Skeletal muscle cell (primary cell): ENCODE measurements around the gene LILRB4.
"Not testable (repeated sequence)": the region's sequence is repeated elsewhere in the genome, so short reads cannot be mapped to it uniquely, and the experiment has no call there.

ENCODE experiments used
- DNase-seq: peaks from one replicate; pipeline ENCODE4 v3.0.0-alpha.2; 2010; ENCODE audit warnings: low read depth
- H3K4me3 ChIP-seq: 2 replicates; pipeline ENCODE4 v1.5.1; 2011; ENCODE audit warnings: low read depth, mild to moderate bottlenecking, control low read depth, low read length, moderate library complexity

The LILRB4 gene

GRCh38 chr19:54662730-54663129 is at the start of gene LILRB4:
TSS of gene LILRB4 (plus strand) at chr19:54662985. CDS start at chr19:54663034, 49 bp downstream.
- no peak within 1 kb of the TSS for H3K4me3 ChIP-seq
- DNase-seq = no peak

- H3K4me3 ChIP-seq = no peak overlapping the region
- DNase-seq = no peak
These were observed 48.1 kb upstream of the LILRB4 start for GRCh38 chr19:54614726-54615125.

DNA sequence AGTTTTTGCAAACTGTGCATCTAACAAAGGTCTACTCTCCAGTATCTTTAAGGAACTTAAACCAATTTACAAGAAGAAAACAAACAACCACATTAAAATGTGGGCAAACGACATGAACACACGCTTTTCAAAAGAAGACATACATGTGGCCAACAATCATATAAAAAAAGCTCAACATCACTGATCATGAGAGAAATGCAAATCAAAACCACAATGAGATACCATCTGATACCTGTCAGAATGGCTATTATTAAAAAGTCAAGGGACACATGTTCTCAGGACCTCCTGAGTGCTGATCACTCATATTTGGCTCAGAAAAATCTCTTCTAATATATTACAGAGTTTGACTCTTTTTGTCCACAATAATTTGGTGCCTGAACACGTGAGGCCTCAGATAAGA is 46.7 kb upstream of the LILRB4 start:
- DNase-seq = no peak
- no peak overlapping the region for H3K4me3 ChIP-seq

DNA sequence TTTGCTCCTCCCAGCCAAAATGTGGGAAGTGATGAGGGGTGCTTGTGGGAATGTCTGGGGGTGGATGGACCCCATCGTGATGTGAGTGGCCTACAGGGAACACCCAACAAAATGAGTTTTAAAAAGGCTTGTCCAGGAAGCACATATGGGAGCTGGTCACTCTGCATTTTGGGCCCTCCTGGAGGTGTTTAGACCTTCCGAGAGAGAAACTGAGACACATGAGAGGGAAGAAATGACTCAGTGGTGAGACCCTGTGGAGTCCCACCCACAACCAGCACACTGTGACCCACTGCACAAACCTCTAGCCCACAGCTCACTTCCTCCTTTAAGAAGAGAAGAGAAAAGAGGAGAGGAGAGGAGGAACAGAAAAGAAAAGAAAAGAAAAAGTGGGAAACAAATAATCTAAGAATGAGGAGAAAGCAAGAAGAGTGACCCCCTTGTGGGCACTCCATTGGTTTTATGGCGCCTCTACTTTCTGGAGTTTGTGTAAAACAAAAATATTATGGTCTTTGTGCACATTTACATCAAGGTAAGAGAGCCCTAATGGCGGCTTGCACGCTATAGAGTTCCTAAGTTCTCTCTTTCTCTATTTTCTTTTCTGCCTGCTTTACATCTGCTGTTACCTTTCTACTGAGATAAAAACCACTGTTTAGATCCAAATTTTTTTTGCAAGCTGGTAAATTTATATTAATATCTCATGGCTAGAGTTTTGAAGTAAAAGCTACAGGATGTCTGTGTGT is 45.8 kb upstream of the LILRB4 start:
- no peak overlapping the region for H3K4me3 ChIP-seq
- DNase-seq = no peak

GRCh38 chr19:54620464-54620863 is 42.3 kb upstream of the LILRB4 start:
- no peak overlapping the region for H3K4me3 ChIP-seq
- DNase-seq = no peak

DNA sequence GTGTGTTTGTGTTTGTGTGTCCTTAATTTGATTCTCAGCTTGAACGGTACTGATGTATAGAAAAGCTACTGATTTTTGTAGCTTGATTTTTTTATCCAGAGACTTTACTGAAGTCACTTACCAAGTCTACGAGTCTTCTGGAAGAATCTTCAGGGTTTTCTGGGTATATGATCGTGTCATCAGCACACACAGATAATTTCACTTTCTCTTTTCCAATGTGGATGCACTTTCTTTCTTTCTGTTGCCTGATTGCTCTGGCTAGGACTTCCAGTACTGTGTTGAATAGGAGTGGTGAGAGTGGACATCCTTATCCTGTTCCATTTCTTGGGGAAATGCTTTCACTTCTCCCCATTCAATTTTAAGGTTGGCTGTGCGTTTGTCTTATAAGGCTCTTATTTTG is 40.4 kb upstream of the LILRB4 start:
- no peak for DNase-seq
- H3K4me3 ChIP-seq = no peak overlapping the region

DNA sequence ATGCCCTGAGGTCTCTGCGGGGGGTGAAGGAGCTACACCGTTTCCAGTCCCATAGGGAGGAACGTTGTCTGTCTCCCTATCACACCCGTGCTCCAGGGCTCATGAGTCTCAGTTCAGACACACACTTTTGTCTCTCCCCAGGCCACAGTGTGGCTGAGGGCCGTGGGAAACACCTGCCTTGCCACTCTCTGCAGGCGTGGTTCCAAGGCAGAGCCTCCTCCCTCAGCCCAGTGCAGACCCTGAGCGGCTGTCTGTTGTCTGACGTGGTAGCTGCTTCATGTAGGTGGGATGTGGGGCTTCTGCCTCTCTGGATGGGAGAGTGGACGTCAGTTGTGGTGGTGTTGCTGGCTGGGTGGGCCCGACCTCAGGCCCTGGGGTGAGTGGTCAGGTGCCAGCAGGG is 38.6 kb upstream of the LILRB4 start:
- DNase-seq, H3K4me3 ChIP-seq: not testable (repeated sequence)

DNA sequence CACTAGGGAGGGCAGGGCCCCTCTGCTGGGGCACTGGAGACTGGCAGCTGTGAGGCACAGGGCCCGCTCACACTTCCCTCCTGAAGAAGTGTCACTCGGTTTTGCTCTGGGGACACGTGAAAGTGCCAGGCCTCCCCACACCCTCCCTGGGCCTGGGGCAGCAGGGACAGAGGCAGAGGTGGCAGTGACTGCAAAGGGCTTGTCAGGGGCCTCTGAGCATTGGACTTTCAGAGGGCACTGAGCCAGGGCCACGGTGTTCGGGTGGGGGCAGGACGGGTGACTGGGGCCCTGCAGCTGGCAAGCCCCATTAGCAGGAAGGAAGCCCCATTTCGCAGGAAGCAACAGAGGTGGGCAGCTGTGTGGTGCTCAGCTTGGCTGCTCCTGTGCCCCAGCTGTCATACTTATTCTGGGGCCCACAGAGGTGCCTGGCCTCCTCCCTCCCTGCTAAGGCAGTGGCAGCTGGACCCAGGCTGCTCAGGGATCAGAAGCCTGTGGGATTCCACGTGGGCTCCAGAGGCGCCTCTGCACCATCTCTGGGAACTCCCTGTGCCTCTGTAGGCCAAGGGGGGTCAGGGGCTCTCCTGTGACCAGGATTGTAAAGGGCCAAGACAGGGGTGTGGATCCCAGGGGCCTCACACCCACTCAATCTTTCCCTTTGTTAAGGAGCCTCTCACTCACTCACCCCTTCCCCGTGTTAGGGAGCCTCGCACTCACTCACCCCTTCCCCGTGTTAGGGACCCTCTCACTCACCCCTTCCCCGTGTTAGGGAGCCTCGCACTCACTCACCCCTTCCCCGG is 37.7 kb upstream of the LILRB4 start:
- not testable (repeated sequence) for H3K4me3 ChIP-seq, DNase-seq

- no peak overlapping the region for H3K4me3 ChIP-seq
- no peak for DNase-seq
These were observed 36.0 kb upstream of the LILRB4 start for GRCh38 chr19:54626757-54627156.

DNA sequence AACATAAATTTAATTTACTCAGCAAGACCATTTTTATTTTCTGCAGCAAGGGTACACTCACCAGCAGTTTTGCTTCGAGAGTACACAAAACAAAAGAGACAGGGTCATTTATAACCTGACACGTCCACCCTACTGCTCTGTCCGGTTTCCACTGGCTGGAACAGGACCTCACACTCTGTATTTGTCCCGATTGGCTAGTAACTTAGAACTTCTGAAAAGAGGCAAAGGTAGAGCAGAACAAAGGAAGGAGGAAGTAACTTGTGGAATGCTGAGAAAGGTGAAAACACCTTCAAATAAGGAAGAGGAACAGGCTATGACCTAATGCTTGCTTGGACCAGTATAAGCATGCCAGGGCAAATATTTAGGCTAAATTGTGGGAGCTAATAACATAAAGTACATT is 34.9 kb upstream of the LILRB4 start:
- not testable (repeated sequence) for H3K4me3 ChIP-seq, DNase-seq

DNA sequence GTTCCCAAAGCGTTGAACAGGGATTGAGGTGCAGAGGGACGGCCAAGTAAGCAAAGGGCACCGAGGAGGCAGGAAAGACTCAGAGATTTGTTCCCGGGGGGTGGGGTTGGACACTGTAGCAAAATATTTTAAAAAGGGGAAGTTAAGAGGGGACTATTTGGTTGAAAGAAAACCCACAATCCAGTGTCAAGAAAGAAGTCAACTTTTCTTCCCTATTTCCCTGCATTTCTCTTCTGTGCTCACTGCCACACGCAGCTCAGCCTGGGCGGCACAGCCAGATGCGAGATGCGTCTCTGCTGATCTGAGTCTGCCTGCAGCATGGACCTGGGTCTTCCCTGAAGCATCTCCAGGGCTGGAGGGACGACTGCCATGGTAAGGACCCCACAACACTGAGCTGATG is 32.5 kb upstream of the LILRB4 start, which contains the start of gene LILRB1:
LILRB1 (plus strand) TSS at position 223 of the 400 bp plus-strand sequence. CDS start 590 bp downstream, outside the sequence.
- not testable (repeated sequence) for DNase-seq, H3K4me3 ChIP-seq

DNA sequence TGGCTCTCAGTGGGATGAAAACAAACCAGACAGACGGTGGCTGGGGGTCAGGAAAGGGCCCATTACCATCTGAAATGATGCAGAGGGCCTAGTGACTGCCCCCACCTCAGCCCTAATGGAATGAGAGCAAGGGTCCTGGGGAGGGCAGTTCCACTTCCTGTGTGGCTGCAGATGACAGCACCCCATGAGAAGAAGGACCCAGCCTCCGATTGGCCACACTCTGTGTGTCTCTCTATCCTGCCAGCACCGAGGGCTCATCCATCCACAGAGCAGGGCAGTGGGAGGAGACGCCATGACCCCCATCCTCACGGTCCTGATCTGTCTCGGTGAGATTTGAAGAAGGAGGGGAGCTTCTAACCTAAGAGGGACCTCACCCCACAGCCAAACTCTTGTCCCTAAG is 32.0 kb upstream of the LILRB4 start:
- no peak for DNase-seq
- H3K4me3 ChIP-seq = no peak overlapping the region

GRCh38 chr19:54631489-54632337 is 31.1 kb upstream of the LILRB4 start:
- not testable (repeated sequence) for H3K4me3 ChIP-seq

GRCh38 chr19:54632517-54632916 is 30.3 kb upstream of the LILRB4 start:
- not testable (repeated sequence) for DNase-seq, H3K4me3 ChIP-seq

More at GRCh38 chr19:54631489-54632337, 31.1 kb upstream of the LILRB4 start:
- not testable (repeated sequence) for DNase-seq

- H3K4me3 ChIP-seq = no peak overlapping the region
- no peak for DNase-seq
These were observed 29.4 kb upstream of the LILRB4 start for GRCh38 chr19:54633401-54633800.

DNA sequence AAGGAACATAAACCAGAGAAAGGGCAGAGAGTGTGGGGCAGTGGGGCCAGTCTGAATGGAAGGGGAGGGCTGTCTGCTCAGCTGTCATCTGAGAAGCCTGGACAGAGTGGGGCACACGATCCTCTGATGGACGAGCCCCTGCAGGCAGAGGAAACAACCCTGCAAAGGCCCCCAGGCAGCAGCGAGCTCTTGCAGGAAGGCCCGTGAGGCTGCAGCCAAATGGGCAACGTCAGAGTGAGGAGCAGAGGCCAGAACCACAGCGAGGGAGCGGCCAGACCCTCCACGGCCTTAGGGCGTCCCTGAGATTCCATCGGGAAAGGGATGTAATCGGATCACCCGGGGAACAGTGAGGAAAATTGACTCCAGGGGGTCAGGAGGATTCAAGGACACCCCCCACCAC is 26.7 kb upstream of the LILRB4 start:
- H3K4me3 ChIP-seq, DNase-seq: not testable (repeated sequence)

- no peak overlapping the region for H3K4me3 ChIP-seq
- DNase-seq = no peak
These were observed 24.1 kb upstream of the LILRB4 start for GRCh38 chr19:54638683-54639082.

- not testable (repeated sequence) for DNase-seq
These were observed 19.8 kb upstream of the LILRB4 start for GRCh38 chr19:54642953-54643352.

DNA sequence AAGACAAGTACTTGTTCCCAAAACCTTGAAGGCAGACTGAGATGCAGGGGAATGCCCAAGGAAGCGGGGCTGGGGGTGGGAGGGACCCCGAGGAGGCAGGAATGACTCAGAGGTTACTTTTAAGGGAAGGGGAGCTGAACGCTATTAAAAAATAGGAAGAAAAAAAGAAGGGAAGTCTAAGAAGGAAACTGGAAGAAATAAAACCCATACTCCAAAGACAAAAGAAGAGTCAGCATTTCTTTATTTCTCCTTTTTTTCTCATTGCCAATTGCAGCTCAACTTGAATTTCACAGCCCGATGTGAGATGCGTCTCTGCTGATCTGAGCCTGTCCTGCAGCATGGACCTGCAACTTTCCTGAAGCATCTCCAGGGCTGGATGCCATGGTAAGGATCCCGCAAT is 19.2 kb upstream of the LILRB4 start:
- not testable (repeated sequence) for DNase-seq, H3K4me3 ChIP-seq

More at GRCh38 chr19:54642953-54643352, 19.8 kb upstream of the LILRB4 start:
- not testable (repeated sequence) for H3K4me3 ChIP-seq

DNA sequence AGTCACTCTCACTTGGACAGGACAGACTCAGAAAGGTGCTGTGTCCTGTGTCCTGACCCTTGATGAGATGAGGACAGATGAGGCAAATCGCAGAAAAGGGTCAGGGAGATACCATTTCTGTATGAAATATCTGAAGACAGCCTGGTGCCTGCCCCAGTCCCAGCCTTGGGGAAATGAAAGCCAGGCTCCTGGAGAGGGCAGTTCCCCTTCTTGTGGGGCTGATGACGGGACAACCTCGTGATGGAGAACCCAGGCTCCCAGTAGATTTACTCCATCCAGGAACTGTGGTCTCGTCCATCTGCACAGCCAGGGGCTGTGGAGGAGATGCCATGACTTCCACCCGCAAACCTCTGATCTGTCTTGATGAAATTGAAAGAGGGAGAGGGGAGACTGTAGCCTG is 18.7 kb upstream of the LILRB4 start:
- no peak for DNase-seq
- no peak overlapping the region for H3K4me3 ChIP-seq
